Activated gamma-delta T cell treated with Interleukin-2 at 50 U/mL for 16 hours (primary cell): Measurements from ENCODE around the gene TMTC2.

Experiments used
- DNase-seq: peaks from one replicate; pipeline ENCODE4 v3.0.0-alpha.2; 2020

Gene TMTC2

GRCh38 chr12:82855872-82856271 lies 169.2 kb downstream of the TMTC2 start:
- DNase-seq = no peak

- DNase-seq = no peak
These were observed 170.6 kb downstream of the TMTC2 start for GRCh38 chr12:82857276-82857675.

DNA sequence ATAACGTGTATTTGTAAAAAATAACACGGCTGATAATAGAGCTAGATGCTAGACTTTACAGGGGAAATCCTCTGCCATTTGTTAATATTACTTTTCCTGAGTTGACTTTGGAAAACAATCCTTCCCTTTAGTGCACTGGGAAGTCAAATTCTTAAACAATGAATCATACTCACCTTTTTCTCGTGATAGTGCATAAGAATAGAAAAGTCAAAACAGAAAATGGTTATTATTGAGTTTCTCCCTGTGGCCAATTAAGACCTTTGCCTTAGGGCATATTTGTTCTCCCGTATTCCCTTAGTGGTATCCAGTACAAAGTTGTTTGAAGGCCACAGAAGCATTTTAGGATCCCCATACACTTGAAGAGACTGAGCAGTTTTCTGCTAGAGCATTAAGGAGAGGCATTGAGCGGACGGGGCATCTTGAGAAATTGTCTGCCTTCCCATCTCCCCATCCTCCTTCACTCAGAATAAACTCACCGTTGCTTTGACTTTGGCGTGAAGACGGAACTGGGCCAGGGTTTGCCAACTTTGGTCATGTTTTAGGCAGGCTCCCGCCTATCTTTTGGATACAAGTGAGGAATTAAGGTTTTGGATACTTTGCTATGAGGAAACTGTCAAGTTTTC lies 171.3 kb downstream of the TMTC2 start:
- no peak for DNase-seq

DNA sequence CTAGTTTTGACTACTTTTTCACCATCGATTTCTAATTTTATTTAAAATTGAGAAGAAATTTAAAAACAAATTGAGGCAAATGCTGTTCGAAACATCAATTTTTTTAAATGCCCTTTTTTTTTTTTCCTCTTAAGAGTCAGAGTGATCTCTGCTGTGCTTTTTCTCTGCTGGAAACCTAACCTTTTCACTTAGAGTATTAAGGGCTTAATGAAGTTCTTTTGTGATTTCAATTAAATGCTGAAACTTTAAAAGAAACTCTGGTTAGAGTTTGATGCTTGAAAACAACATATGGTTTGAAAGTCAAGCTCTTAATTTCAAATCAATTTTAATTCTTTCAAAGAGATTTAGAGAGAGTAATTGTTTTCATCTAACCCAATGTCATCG lies 171.8 kb downstream of the TMTC2 start:
- no peak for DNase-seq

GRCh38 chr12:82862069-82862841 lies 175.5 kb downstream of the TMTC2 start:
- DNase-seq = no peak

GRCh38 chr12:82862876-82863649 lies 176.4 kb downstream of the TMTC2 start:
- no peak for DNase-seq

DNA sequence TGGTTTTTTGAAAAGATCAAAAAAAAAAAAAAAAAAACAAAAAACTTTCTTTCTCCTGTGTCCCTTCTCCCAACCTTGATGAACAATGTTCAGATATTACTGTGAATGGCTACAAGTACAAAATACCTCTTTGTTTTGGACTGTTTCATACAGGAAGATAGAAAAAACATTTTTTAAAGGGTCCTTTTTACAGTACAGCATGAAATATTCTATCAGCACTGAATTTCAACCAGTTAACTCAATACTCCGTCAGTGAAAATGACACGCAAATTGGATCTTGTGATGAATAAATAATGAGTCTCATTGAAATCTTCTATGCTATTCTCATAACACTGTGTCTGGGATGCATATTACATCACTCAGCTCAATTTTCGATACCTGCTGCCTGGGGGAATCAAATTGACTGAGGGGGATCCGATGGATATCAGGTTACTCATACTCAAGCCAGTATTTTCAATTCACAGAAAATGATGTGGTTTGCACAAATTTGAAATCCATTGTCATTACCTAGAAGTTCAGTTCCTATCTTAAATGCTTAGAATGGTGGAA lies 179.6 kb downstream of the TMTC2 start:
- DNase-seq = no peak

GRCh38 chr12:82866946-82867345 lies 180.2 kb downstream of the TMTC2 start:
- no peak for DNase-seq

DNA sequence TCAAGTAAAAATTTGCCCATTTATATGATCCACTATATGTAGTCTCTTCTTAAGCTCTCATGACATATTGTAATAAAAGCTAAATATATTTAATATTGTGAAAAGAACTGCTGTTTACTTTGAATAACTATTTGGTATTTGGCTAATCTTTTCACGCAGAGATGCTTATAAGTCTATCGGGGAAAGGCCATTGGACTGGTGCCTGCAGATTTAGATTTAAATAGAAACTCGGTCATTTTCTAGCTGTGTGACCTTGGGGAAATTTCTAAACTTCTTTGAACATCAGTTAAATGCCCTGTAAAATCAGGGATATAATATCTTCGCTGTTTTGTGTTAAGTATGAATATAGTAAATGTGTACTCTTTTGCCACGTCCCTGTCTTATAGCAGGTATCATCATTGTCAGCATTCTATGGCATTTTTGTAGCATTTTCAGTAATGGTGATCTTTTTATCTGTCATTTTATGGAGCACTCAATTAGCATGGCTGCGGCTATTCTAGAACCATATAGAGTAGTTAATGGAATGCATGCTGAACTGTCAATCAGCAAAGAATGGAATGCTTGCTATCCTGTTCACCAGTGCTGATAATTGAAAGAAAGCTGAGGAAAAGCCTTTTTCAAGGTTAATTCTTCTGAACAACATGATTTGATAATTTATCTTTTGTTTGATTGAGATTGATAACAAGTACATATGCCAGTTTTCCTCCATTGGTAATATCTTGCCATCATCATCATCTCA lies 181.2 kb downstream of the TMTC2 start:
- DNase-seq = no peak

- no peak for DNase-seq
These were observed 184.2 kb downstream of the TMTC2 start for GRCh38 chr12:82870771-82871377.

DNA sequence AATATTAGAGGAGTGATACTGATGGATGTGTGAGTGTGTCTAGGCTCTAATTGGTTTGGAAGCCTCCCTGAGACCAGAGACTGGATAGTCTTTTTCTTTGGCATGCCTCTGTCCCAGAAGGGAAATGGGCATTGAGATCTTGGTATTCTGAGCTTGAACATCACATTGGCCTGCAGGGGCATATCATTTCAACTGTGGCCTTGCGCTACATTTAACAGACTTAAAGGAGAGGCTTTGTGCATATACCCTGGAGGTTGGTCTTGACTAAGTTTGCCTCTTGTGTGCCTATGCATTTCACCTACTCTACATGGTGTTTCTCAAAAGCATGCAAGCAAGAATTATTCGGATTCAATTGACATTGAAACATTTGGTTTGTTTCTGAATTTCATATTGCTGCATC lies 185.4 kb downstream of the TMTC2 start:
- no peak for DNase-seq

DNA sequence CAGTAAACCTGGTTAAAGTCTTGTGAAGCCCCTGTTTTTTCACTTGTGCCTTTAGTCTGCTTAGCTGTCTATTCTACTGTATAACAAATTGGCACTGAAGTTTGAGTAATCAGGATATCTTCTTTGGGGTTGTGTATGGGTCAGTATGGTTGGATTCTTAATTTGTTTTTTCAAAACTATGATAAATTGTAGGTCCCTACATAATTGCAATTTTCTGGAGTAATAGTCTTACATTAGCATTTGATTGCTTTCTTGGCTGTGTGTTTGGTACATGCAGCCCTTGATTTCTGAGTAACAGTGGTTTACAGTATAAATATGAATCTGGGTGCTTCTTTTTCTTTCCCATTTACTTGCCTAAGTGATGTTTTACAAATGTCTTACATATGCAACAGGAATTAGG lies 186.6 kb downstream of the TMTC2 start:
- DNase-seq = no peak

GRCh38 chr12:82873951-82874350 lies 187.2 kb downstream of the TMTC2 start:
- DNase-seq = no peak

GRCh38 chr12:82874945-82875344 lies 188.2 kb downstream of the TMTC2 start:
- DNase-seq = no peak

- no peak for DNase-seq
These were observed 189.4 kb downstream of the TMTC2 start for GRCh38 chr12:82876075-82876474.

- DNase-seq = no peak
These were observed 191.3 kb downstream of the TMTC2 start for GRCh38 chr12:82877963-82878362.

DNA sequence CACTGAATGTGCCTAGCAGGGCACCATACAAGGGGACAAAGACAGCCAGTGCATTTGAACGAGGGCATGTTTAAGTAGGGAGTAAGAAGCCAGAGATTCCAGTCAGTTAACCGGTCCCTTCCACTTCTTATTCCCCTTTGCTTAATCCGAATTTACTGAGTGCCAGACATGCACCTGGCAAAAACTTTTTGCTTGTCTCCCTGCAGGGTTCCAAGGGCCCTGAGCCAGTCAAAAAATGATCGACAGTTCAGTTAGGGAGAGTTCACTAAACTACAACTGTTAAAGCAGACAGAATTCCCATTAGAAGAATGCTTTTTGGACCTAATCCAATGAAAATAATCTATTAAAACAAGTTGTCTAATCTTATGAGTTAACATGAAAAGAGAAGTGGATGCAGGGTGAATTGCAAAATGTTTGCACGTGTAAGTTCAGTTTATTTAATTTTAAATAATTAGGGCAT lies 193.8 kb downstream of the TMTC2 start:
- DNase-seq = no peak

GRCh38 chr12:82883394-82884355 lies 197.0 kb downstream of the TMTC2 start:
- no peak for DNase-seq

DNA sequence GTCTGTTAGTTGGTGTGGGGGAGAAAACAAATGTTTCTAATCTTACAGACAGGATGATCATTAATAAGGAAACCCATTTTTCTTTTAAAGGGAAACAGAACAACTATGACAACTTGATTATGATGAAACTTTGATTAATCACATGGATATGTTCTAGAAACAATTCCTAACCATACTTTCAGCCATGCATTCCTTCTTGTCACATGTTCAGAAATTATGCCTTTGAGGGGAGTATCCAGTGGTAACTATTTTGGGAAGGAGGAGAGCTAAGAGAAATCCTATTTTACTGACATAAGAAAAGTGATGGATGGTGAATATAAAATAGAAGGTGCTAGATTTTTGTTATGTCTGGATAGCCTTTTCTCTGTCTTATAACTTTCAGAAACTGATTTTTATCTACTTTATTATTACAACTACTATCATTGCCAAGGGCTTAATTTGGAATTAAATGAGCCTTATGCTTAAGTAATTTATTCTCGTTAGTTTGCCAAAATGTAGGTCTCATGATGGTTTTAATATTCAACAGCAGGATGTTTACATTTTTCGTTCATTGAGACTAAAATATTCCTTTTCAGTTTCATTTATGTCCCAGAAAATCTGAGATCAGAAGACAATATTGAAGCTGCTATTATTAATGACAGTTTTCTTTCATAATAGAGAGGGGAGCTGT lies 200.1 kb downstream of the TMTC2 start:
- DNase-seq = no peak

- no peak for DNase-seq
These were observed 207.2 kb downstream of the TMTC2 start for GRCh38 chr12:82893896-82894295.

GRCh38 chr12:82896277-82896676 lies 209.6 kb downstream of the TMTC2 start:
- DNase-seq = no peak
